ENCODE measurements around the gene IL17RE.
"Not testable (repeated sequence)": the region's sequence is repeated elsewhere in the genome, so short reads cannot be mapped to it uniquely, and the experiment has no call there.

IL17RE gene

DNA sequence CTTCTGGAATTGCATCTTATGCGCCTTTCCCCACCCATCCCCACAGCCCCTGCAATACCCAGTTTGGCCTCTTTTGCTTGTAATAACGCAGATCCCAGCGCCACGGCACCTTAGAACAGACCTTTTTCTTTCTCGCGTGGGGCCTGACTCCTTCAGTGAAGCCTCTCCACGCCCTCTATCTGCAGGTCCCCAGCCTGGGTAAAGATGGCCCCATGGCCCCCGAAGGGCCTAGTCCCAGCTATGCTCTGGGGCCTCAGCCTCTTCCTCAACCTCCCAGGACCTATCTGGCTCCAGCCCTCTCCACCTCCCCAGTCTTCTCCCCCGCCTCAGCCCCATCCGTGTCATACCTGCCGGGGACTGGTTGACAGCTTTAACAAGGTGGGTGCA is 31.6 kb downstream of the IL17RE start:
- no peak for DNase-seq (ENCODE audit: low read depth, low spot score)
- TF ChIP-seq CTCF (IDR thresholded peaks at IDR 0.05; ENCODE audit: low read depth, low read length), result peak; percentile 24
- in situ Hi-C loops (cut with HindIII; ENCODE audit: low sequenced_read_pairs), result no loop called here
- peak overlapping the region; percentile 63 for H3K4me3 ChIP-seq (ENCODE audit: low read depth, low read length)

GRCh38 chr3:9934993-9935392 is 32.3 kb downstream of the IL17RE start:
- no peak overlapping the region for H3K4me3 ChIP-seq (ENCODE audit: low read depth, low read length)
- in situ Hi-C loops (cut with HindIII; ENCODE audit: low sequenced_read_pairs), result no loop called here
- no peak for TF ChIP-seq CTCF (IDR thresholded peaks at IDR 0.05; ENCODE audit: low read depth, low read length)
- no peak for DNase-seq (ENCODE audit: low read depth, low spot score)

DNA sequence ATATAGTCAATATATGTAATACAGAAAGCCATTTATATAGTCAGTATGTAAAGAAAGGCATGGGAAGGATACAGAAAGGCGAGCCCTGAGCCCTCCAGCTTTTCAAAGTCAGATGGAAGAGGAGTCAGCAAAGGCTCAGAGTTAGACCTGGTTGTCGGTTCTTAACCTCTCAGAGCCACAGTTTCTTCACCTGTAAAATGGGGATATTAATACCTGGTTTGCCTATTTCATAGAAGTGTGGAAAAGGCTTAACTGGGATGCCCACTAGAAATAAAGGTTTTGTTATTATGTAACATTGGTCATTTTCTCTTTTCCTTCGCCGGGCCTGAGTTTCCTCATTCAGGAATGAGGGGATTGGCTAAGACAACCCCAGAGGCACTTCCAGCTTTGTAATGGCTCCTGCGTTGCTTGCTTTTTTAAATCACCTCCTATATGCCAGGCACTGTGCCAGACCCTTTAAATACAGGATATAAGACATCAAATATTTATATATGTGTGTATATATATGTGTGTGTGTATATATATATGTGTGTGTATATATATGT is 33.4 kb downstream of the IL17RE start:
- no peak overlapping the region for H3K4me3 ChIP-seq (ENCODE audit: low read depth, low read length)
- in situ Hi-C loops (cut with HindIII; ENCODE audit: low sequenced_read_pairs), result no loop called here
- no peak for TF ChIP-seq CTCF (IDR thresholded peaks at IDR 0.05; ENCODE audit: low read depth, low read length)
- no peak for DNase-seq (ENCODE audit: low read depth, low spot score)

- no peak for DNase-seq (ENCODE audit: low read depth, low spot score)
- no peak overlapping the region for H3K4me3 ChIP-seq (ENCODE audit: low read depth, low read length)
- TF ChIP-seq CTCF (IDR thresholded peaks at IDR 0.05; ENCODE audit: low read depth, low read length), result no peak
- in situ Hi-C loops (cut with HindIII; ENCODE audit: low sequenced_read_pairs), result no loop called here
These were observed 35.0 kb downstream of the IL17RE start for GRCh38 chr3:9937486-9938238.

- TF ChIP-seq CTCF (IDR thresholded peaks at IDR 0.05; ENCODE audit: low read depth, low read length), result no peak
- H3K4me3 ChIP-seq (ENCODE audit: low read depth, low read length), result no peak overlapping the region
- in situ Hi-C loops (cut with HindIII; ENCODE audit: low sequenced_read_pairs), result no loop called here
- DNase-seq (ENCODE audit: low read depth, low spot score), result no peak
These were observed 36.3 kb downstream of the IL17RE start for GRCh38 chr3:9938966-9939365.

DNA sequence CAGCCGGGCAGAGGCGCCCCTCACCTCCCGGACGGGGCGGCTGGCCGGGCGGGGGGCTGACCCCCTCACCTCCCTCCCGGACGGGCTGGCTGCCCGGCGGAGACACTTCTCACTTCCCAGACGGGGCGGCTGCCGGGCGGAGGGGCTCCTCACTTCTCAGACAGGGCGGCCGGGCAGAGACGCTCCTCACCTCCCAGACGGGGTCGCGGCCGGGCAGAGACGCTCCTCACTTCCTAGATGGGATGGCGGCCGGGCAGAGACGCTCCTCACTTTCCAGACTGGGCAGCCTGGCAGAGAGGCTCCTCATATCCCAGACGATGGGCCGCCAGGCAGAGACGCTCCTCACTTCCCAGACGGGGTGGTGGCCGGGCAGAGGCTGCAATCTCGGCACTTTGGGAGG is 37.3 kb downstream of the IL17RE start:
- DNase-seq (ENCODE audit: low read depth, low spot score); in situ Hi-C loops (cut with HindIII; ENCODE audit: low sequenced_read_pairs); H3K4me3 ChIP-seq (ENCODE audit: low read depth, low read length): not testable (repeated sequence)

- no peak overlapping the region for H3K4me3 ChIP-seq (ENCODE audit: low read depth, low read length)
- no peak for TF ChIP-seq CTCF (IDR thresholded peaks at IDR 0.05; ENCODE audit: low read depth, low read length)
- DNase-seq (ENCODE audit: low read depth, low spot score), result no peak
- in situ Hi-C loops (cut with HindIII; ENCODE audit: low sequenced_read_pairs), result no loop called here
These were observed 38.1 kb downstream of the IL17RE start for GRCh38 chr3:9940746-9941145.
